Lower leg skin (tissue), 4 donors: ENCODE results near the gene SMOC1. TPM values are rescaled to one million over a fixed set of nuclear protein-coding genes. Genes with fewer than 3 reads are reported as not detected.

Source experiments
- DNase-seq, 2 donors: peaks; one replicate each; pipeline ENCODE4 v3.0.0-alpha.2; 2019; ENCODE audit warnings: low spot score in 2 of 2
- H3K4me3 ChIP-seq: fragments of 200-600 bp; sonication (generic); 2 replicates; pipeline ENCODE4 v1.5.1; 2017; ENCODE audit warnings: mild to moderate bottlenecking, low read depth; ENCODE audit not compliant: poor library complexity, severe bottlenecking
- CTCF ChIP-seq, 3 donors: fragments of 450-650 bp; IDR thresholded peaks; one replicate each; pipeline ENCODE4 v1.5.1; 2016; ENCODE audit warnings: antibody characterized with exemption in 3 of 3, mild to moderate bottlenecking in 3 of 3, moderate library complexity in 2 of 3
- POLR2A ChIP-seq, 2 donors: fragments of 450-650 bp; IDR thresholded peaks; one replicate each; pipeline ENCODE4 v1.6.1; 2016 to 2017; ENCODE audit warnings: antibody characterized with exemption in 2 of 2, mild to moderate bottlenecking in 1 of 2, moderate library complexity in 1 of 2
- WGBS, 2 donors: methylation state at CpG; one replicate each; pipeline ENCODE4 v1.1.5; 2018; 5-methylcytosine and 5-hydroxymethylcytosine counted together
- intact Hi-C: fragments of 100-400 bp; cut with DNase I; formaldehyde crosslinking; loops from one replicate; pipeline ENCODE4 v1.15.0; 2023; ENCODE audit warnings: low total_unique reads
- total RNA-seq, 4 donors: library from RNA; depleted of rRNA; stranded (reverse); fragments of >200 nt; gene quantifications; one replicate each; pipeline ENCODE4 v1.1.0, GENCODE V29; 2016

The SMOC1 gene
- total RNA-seq, 4 donors from 2014 or later = 1.1 to 5.4 (median 1.9) TPM

- no peak for DNase-seq
- H3K4me3 ChIP-seq = no peak overlapping the region
- WGBS, 2 donors = 82% methylated on average over 9 of the region's 9 CpGs
- TF ChIP-seq POLR2A (IDR thresholded peaks at IDR 0.05) (no peak), CTCF (IDR thresholded peaks at IDR 0.05) (no peak)
- intact Hi-C loops = no loop called here
These were observed 38.1 kb downstream of the SMOC1 start for GRCh38 chr14:69917287-69917686.

- TF ChIP-seq POLR2A (IDR thresholded peaks at IDR 0.05) = no peak
- no peak for TF ChIP-seq CTCF (IDR thresholded peaks at IDR 0.05)
- intact Hi-C loops = no loop called here
- 59 to 85% methylated on average over 1 of the region's 1 CpG for WGBS, 2 donors
- no peak overlapping the region for H3K4me3 ChIP-seq
- peak in 1 of 2 donors; percentile 13 for DNase-seq
These were observed 40.6 kb downstream of the SMOC1 start for GRCh38 chr14:69919815-69920214.

GRCh38 chr14:69921052-69921451, 41.8 kb downstream of the SMOC1 start:
- TF ChIP-seq POLR2A (IDR thresholded peaks at IDR 0.05) = no peak
- TF ChIP-seq CTCF (IDR thresholded peaks at IDR 0.05) = no peak
- no peak overlapping the region for H3K4me3 ChIP-seq
- no peak for DNase-seq
- 88 to 94% methylated on average over 3 to 9 of the region's 9 CpGs for WGBS, 2 donors
- intact Hi-C loops = no loop called here

GRCh38 chr14:69922198-69922597, 43.0 kb downstream of the SMOC1 start:
- TF ChIP-seq CTCF (IDR thresholded peaks at IDR 0.05) (no peak), POLR2A (IDR thresholded peaks at IDR 0.05) (no peak)
- 46 to 67% methylated on average over 6 of the region's 6 CpGs for WGBS, 2 donors

GRCh38 chr14:69924201-69924600, 45.0 kb downstream of the SMOC1 start:
- intact Hi-C loops = no loop called here
- TF ChIP-seq CTCF (IDR thresholded peaks at IDR 0.05) = no peak
- TF ChIP-seq POLR2A (IDR thresholded peaks at IDR 0.05) = no peak
- DNase-seq = no peak
- no peak overlapping the region for H3K4me3 ChIP-seq
- 68 to 72% methylated on average over 5 of the region's 5 CpGs for WGBS, 2 donors

More at GRCh38 chr14:69922198-69922597, 43.0 kb downstream of the SMOC1 start:
- no peak overlapping the region for H3K4me3 ChIP-seq
- DNase-seq = no peak
- intact Hi-C loops = no loop called here

- TF ChIP-seq POLR2A (IDR thresholded peaks at IDR 0.05) (no peak), CTCF (IDR thresholded peaks at IDR 0.05) (no peak)
These were observed 48.9 kb downstream of the SMOC1 start for GRCh38 chr14:69928111-69928523.

More at GRCh38 chr14:69928111-69928523, 48.9 kb downstream of the SMOC1 start:
- no peak overlapping the region for H3K4me3 ChIP-seq
- no peak for DNase-seq
- 60 to 65% methylated on average over 6 of the region's 6 CpGs for WGBS, 2 donors
- intact Hi-C loops = no loop called here
